Measurements from ENCODE around the gene DCAF4L1.

DCAF4L1 gene

GRCh38 chr4:41981456-41981855 is at the start of gene DCAF4L1:
DCAF4L1 (plus strand) TSS chr4:41981756; CDS start chr4:41981793, 37 bp downstream.
- no peak for DNase-seq (ENCODE audit: low read depth)

- no peak for DNase-seq (ENCODE audit: low read depth)
Measured at GRCh38 chr4:41932988-41933387, 48.6 kb upstream of the DCAF4L1 start.

- DNase-seq (ENCODE audit: low read depth): no peak
Measured at GRCh38 chr4:41933997-41934503, 47.5 kb upstream of the DCAF4L1 start.

DNA sequence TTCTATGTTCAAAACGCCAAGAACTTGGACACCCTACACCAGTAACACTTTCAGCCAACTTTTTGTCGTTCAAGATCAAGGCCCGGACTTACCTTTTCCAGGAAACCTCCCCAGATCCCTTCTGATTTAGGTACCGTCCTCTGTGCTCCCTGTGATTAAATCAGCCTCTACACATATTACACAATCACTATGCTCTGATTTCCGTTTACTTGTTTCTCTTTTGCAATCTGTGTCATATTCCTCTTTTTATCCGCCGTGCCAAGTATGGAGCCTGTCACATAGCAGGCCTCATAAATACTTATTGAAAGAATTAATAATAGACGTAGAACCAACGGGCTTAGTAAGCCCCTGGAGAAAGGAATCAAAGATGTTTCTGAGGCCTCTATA is 47.0 kb upstream of the DCAF4L1 start:
- no peak for DNase-seq (ENCODE audit: low read depth)

- DNase-seq (ENCODE audit: low read depth): peak; percentile 60
Measured at GRCh38 chr4:41934901-41935651, 46.5 kb upstream of the DCAF4L1 start, which contains the start of gene TMEM33. TMEM33 (plus strand) TSS chr4:41935429; CDS start chr4:41935485, 56 bp downstream.

DNA sequence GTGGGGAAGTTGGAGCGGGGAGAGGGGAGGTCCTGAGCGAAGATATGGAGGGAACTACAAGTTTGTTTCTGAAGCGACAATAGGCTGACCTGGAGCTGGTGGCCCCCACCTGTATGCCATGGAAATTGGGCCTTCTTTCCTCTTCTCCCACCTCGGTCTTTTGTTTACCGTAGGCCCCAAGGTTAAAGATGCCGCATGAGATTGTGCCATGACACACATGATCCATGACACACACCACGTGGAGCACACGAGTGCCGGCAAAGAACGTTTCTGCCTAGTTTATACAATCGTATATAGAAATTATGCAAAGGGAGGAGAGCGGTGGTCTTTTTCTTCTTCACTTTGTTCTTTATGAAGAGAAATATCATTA is 45.9 kb upstream of the DCAF4L1 start:
- no peak for DNase-seq (ENCODE audit: low read depth)

DNA sequence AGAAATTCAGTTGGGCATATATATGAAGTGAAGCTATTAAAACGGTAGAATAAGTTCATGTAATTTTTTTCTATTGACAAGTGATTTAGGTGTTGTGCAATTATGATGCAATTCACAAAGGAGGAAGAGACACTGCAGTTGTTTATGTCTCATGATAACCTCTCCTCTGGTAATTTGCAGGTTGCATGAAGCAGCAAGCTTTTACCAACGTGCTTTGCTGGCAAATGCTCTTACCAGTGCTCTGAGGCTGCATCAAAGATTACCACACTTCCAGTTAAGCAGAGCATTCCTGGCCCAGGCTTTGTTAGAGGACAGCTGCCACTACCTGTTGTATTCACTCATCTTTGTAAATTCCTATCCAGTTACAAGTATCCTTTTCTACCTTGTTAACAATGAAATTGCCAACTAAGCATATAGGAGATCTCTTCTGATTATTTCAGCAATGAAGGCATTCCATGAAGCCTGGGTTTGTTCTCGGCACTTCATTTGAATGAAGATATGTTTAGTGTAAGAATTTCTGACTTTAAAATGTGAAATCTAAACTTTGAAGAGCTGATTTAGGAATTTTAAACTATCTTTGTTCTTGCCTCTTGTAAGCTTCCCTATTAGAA is 42.4 kb upstream of the DCAF4L1 start:
- DNase-seq (ENCODE audit: low read depth): no peak

DNA sequence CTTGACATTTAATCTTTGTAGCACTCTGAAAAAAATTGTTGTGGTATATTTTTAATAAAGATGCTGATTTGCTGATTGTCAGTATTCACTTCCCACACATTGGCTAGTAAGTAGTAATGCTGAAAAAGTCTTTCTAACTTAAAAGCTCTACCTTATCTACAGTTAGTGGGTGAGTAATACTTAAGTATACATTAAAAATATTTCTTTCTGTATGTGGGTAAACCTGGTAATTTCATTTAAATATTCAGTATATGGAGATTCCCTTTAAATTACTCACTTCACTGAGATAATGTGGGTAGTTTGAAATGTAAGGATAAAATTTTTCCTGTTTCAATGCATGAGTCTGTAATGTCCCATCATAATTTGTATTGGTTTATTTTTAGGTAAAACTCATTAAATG is 40.7 kb upstream of the DCAF4L1 start:
- DNase-seq (ENCODE audit: low read depth): no peak

- DNase-seq (ENCODE audit: low read depth): no peak
Measured at GRCh38 chr4:41943506-41943905, 38.0 kb upstream of the DCAF4L1 start.

GRCh38 chr4:41944089-41944488 is 37.5 kb upstream of the DCAF4L1 start:
- DNase-seq (ENCODE audit: low read depth): no peak

DNA sequence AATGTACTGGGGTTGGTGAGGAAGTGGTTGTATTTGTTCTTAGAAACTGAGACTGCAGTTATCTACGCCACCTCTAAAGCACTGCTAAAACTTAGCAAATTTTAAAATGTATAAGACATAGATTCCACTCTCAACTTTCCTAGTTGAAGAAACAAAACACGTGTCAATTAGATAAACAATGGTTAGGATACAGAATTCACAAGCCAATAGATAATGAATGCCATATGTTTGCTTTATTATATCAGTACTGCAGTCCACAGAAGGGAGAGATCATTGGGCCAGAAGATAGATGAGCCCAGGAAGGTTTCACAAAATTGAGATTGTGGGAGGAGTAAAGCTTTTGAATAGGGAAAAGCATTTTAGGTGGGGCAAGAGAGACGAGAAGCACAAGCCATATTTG is 32.0 kb upstream of the DCAF4L1 start:
- DNase-seq (ENCODE audit: low read depth): no peak

- DNase-seq (ENCODE audit: low read depth): no peak
Measured at GRCh38 chr4:41957634-41958033, 23.9 kb upstream of the DCAF4L1 start.

DNA sequence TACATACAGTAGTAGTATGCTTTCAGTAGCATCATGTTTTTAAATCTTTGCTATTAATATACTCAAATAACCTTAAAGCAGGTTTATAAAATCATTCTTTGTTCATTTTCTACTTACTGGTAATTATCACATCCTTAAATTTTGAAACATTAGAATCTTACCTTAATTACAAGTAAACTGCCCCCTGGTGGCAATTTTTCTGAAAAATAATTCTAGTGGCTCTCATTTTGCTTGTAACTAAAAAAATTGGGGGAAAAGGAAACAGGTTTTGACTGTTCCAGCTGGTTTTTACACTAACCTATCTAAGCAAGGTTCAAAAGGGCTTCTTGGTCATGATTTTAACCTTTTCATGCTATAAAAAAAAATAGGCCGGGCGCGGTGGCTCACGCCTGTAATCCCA is 18.5 kb upstream of the DCAF4L1 start:
- no peak for DNase-seq (ENCODE audit: low read depth)

- DNase-seq (ENCODE audit: low read depth): no peak
Measured at GRCh38 chr4:41964401-41964800, 17.2 kb upstream of the DCAF4L1 start.

GRCh38 chr4:41967392-41967791 is 14.2 kb upstream of the DCAF4L1 start:
- DNase-seq (ENCODE audit: low read depth): no peak

GRCh38 chr4:41969671-41970070 is 11.9 kb upstream of the DCAF4L1 start:
- no peak for DNase-seq (ENCODE audit: low read depth)

DNA sequence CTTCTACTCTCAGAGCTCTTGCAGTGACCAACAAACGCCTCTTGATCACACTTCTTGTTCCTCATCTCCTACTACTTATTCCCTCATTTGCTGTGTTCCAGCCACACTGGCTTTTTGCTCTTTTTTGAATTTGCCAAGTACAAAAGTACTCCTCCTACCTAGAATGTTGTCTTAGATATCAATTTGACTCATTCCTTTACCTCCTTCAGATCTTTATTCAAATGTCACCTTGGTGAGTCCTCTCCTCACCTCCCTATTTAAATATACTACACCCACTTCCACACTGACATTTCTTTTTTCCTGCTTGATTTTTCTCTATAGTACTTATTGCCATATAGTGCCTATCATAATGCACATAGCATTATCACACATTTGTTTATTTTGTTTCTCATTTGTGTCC is 6.2 kb upstream of the DCAF4L1 start:
- no peak for DNase-seq (ENCODE audit: low read depth)

DNA sequence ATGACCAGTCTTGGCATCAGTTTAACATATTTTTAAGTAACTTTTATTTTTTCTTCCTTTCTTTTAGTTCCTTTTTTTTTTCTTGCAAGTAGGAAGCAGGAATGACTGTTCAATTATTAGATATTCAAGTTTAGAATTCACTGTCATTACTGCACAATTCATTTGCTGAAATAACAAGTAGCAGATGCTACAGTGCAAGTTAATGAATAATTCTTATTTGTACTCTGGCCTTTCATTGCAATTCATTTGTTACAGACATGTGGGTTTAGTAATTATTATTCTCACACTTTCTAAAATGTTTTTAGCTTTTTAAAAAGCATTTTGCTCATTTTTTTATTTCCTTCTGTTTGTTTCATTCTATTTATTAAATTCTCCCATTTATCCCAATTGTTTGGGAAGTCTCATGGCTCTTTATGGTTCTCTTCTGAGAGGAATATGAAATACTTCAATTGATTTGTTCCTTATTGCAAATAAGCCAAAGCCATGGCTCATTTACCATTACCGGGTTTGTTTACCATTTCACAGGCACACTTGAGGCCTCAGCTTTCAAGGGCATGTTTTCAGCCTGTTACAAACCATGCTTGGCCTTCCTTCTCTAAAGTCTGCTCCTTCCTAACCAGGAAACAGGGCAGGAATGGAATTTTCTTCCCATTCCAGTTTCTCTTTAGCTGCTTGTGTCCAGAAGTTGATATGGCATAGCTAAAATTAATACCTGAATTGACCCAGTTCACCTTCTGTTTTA is 4.6 kb upstream of the DCAF4L1 start:
- DNase-seq (ENCODE audit: low read depth): no peak

DNA sequence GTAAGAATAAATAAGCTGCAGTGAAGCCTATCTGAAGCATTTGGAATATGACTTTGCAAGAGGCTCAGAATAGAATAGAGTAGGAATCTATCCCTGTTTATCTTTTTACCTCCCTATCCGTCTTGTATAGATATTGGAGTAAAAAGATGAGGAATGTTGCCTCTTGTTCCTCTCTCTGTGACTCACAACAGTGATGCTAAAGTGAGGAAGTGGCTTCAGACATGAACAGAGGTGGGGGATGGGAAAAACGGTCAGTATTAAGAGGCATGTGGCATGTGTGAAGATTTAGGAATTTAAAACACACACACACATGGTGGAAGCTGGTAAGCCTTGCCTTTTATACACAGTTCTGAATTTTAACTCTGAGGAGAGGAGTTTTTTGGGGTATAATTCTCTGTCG is 3.8 kb upstream of the DCAF4L1 start:
- no peak for DNase-seq (ENCODE audit: low read depth)

DNA sequence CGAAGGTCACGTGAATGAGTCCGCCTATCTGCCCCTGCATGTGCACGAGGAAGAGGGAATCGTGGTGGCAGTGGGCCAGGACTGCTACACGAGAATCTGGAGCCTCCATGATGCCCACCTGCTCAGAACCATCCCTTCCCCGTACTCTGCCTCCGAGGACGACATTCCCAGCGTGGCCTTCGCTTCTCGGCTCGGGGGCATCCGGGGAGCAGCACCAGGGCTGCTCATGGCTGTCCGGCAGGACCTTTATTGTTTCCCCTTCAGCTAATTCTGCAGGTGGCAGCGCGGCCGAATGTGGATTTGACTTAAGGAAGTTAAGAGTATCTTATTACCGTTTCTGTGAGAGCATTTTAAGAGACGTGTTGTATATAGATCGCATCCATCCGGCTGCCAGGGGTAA is 1.2 kb downstream of the DCAF4L1 start:
- DNase-seq (ENCODE audit: low read depth): no peak

DNA sequence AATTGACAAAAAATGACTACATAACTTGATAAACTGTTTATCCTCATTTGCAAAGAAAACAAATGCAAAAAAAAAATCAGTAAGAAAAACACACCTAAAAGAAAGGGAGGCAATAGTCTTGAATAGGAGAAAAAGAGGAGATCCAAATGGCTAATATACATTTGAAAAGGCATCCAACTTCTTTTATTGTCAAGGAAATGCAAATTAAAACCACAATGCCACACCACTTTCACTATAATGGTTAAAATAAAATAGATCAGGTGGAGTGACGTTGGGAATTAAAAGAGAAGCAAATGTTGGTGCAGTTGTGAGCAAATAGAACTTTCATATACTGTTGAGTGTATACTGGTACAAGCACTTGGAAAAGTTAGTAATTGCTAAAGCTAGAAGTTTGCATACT is 3.6 kb downstream of the DCAF4L1 start:
- no peak for DNase-seq (ENCODE audit: low read depth)

DNA sequence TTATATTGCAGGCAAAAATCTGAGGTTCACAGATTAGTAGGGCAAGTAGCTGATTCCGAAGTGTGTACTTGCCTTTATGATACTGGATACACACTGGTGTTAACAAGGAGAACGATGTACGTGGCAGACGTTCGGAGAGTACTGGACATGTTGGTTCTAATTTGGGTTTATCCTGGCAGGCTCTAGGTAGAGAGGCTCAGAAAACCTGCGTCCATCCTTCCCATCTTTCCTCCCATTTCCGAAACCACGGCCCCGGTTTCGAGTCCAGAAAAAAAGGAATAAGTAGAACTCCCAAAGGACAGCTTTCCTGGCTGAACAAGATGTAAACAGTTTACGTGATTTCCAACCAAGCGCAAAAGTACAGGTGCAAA is 8.4 kb downstream of the DCAF4L1 start:
- no peak for DNase-seq (ENCODE audit: low read depth)

All from stimulated activated CD8-positive, alpha-beta memory T cell treated with anti-CD3 and anti-CD28 coated beads, Interleukin-12 subunit alpha, Interleukin-12 subunit beta, amount 100 ng/mL, for 4 hours (primary cell).